Measurements from ENCODE around the gene ANK2. TPM values are rescaled to one million over a fixed set of nuclear protein-coding genes. Genes with fewer than 3 reads are reported as not detected.

Gene ANK2
- total and polyA plus RNA-seq, 2 experiments from 2014 or later = 7.7 to 40.4 TPM

- Mint-ChIP-seq H3K4me3 (no peak overlapping the region), H3K9me3 (peaks cover 2% of the 10 kb centered on the region; the same call in 2 of the 3 replicates), H3K4me1 (peaks cover 7% of the 10 kb centered on the region), H3K27ac (no peak overlapping the region), H3K36me3 (ENCODE audit: low read depth) (peaks cover 2% of the 10 kb centered on the region; the same call in 2 of the 3 replicates), H3K27me3 (ENCODE audit: insufficient read depth, low read depth, poor library complexity) (peaks cover 2% of the 10 kb centered on the region)
- Histone ChIP-seq H3K79me2 (replicated peaks; ENCODE audit: insufficient read depth) (no peaks in the 10 kb centered on the region), H2AFZ (no peak overlapping the region), H3K36me3 (ENCODE audit: insufficient read depth) (no peaks in the 10 kb centered on the region), H3K4me1 (ENCODE audit: insufficient read depth) (peaks cover 11% of the 10 kb centered on the region), H3K27ac (ENCODE audit: low read depth) (no peak overlapping the region), H3K27me3 (ENCODE audit: insufficient read depth) (no peaks in the 10 kb centered on the region), H3K4me3 (no peak overlapping the region), H3K4me2 (no peak overlapping the region), H4K20me1 (replicated peaks; ENCODE audit: insufficient read depth) (no peaks in the 10 kb centered on the region), H3F3A (replicated peaks; ENCODE audit: low read depth) (no peaks in the 10 kb centered on the region), H3K9me2 (ENCODE audit: insufficient read depth) (peaks cover 4% of the 10 kb centered on the region; the same call in 1 of the 2 replicates)
- DNase-seq (ENCODE audit: low spot score) (peak; percentile 90), ATAC-seq (peak; percentile 97)
- TF ChIP-seq NANOG (IDR thresholded peaks at IDR 0.05; ENCODE audit: borderline replicate concordance) (no peak), EZH2phosphoT487 (IDR thresholded peaks at IDR 0.05; ENCODE audit: unreplicated experiment) (no peak), CTCF (conservative IDR thresholded peaks at IDR 0.05; ENCODE audit: low read depth in 2 of 2) (peak; percentile 87 to 93)
Observed at GRCh38 chr4:113394730-113395530, 345.5 kb downstream of the ANK2 start.

GRCh38 chr4:113397114-113397701 is 347.8 kb downstream of the ANK2 start:
- DNase-seq (ENCODE audit: low spot score) (no peak), ATAC-seq (no peak)
- peaks cover 2% of the 10 kb centered on the region for H3K27me3 Mint-ChIP-seq (ENCODE audit: insufficient read depth, low read depth, poor library complexity)
- peaks cover 4% of the 10 kb centered on the region; the same call in 1 of the 2 replicates for H3K9me2 ChIP-seq (ENCODE audit: insufficient read depth)
- no peaks in the 10 kb centered on the region; the same call in 2 of the 3 replicates for H3K36me3 Mint-ChIP-seq (ENCODE audit: low read depth)
- no peak overlapping the region for H3K27ac Mint-ChIP-seq
- H2AFZ ChIP-seq = no peak overlapping the region
- H3K27ac ChIP-seq (ENCODE audit: low read depth) = no peak overlapping the region
- peaks cover 11% of the 10 kb centered on the region for H3K4me1 ChIP-seq (ENCODE audit: insufficient read depth)
- peaks cover 7% of the 10 kb centered on the region for H3K4me1 Mint-ChIP-seq
- no peaks in the 10 kb centered on the region for H3K36me3 ChIP-seq (ENCODE audit: insufficient read depth)
- no peaks in the 10 kb centered on the region for H3K9me3 Mint-ChIP-seq
- no peak overlapping the region for H3K4me3 ChIP-seq
- H3K4me2 ChIP-seq = no peak overlapping the region
- H4K20me1 ChIP-seq (replicated peaks; ENCODE audit: insufficient read depth) = no peaks in the 10 kb centered on the region
- H3K79me2 ChIP-seq (replicated peaks; ENCODE audit: insufficient read depth) = no peaks in the 10 kb centered on the region
- no peak overlapping the region for H3K4me3 Mint-ChIP-seq
- H3F3A ChIP-seq (replicated peaks; ENCODE audit: low read depth) = no peaks in the 10 kb centered on the region
- H3K27me3 ChIP-seq (ENCODE audit: insufficient read depth) = no peaks in the 10 kb centered on the region
- no peak for TF ChIP-seq CTCF (conservative IDR thresholded peaks at IDR 0.05; ENCODE audit: low read depth in 2 of 2)
- no peak for TF ChIP-seq ZNF462 (CRISPR knock-in tag; IDR thresholded peaks at IDR 0.05)
- TF ChIP-seq NANOG (IDR thresholded peaks at IDR 0.05; ENCODE audit: borderline replicate concordance) = no peak
- no peak for TF ChIP-seq EZH2phosphoT487 (IDR thresholded peaks at IDR 0.05; ENCODE audit: unreplicated experiment)
- no peak for TF ChIP-seq POLR2AphosphoS5 (IDR thresholded peaks at IDR 0.05; ENCODE audit: low read depth)
- no peak for TF ChIP-seq ZNF114 (CRISPR knock-in tag; IDR thresholded peaks at IDR 0.05)
- no peak for TF ChIP-seq ZNF331 (CRISPR knock-in tag; IDR thresholded peaks at IDR 0.05; ENCODE audit: low read depth)
